Cortex of kidney (tissue), 1 donor: ENCODE data around the gene EIF4G3.
"Not testable (repeated sequence)": the region's sequence is repeated elsewhere in the genome, so short reads cannot be mapped to it uniquely, and the experiment has no call there.

Source experiments
- DNase-seq: peaks from one replicate; lab custom pipeline; 2025; lab: John Stamatoyannopoulos, UW

Gene EIF4G3

DNA sequence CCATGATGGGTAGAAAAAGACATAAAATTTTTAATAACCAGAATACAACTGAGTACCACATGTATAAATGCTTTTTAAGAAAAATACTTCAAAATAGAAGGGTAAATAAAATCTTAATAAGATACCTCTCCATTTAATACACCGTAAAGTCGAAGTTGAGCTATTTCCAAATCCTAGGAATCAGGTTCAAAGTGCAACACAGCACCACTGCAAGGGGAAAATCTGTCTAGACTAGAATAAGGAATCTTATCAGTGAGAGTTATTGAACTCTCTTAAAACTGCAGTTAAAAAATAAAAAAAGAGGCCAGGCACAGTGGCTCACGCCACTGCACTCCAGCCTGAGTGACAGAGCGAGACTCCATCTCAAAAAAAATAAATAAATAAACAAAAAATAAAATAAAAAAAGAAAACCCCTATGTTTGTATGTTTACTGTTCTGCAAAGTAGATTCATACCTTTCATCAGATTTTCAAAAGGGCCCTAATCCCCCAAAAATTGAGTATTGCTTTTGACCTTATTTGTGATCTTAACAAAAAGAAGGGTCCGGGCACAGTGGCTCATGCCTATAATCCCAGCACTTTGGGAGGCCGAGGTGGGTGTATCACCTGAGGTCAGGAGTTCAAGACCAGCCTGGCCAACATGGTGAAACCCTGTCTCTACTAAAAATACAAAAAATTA is 109.0 kb downstream of the EIF4G3 start:
- DNase-seq, result no peak

- no peak for DNase-seq
Observed at GRCh38 chr1:21066356-21067012, 110.2 kb downstream of the EIF4G3 start.

DNA sequence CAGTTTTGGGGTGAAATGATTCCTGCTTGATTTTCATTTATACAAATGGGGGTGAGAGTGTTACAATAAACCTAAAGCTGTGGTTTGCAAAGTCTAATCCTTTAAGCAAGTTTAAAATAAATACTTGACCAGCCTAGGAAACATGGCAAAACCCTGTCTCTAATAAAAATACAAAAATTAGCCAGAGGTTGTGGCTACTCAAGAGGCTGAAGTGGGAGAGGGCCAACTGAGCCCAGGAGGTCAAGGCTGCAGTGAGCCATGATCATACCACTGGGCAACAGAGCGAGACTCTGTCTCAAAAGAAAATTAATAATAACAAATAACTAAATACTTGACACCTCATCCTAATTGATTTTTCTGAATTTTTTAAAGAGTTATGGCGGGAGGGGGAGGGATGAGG is 110.8 kb downstream of the EIF4G3 start:
- DNase-seq, result no peak

- no peak for DNase-seq
Observed at GRCh38 chr1:21064057-21064456, 112.6 kb downstream of the EIF4G3 start.

DNA sequence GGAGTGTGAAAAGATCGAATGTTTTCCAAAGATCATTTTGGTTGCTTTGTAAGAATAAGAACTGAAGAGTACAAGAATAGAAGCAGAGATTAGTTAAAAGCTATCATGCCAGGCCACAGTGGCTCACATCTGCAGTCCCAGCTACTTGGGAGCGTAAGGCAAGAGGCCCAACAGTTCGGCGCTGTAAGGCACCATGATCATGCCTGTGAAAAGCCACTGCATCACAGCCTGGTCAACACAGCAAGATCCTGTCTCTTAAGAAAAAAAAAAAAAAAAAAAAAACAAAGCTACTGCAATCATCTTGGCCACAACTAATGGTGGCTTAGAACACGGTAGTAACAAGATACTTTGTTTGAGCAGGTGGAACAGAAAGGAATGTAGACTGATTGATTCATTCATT is 116.2 kb downstream of the EIF4G3 start:
- no peak for DNase-seq

GRCh38 chr1:21059021-21059420 is 117.7 kb downstream of the EIF4G3 start:
- DNase-seq, result no peak

DNA sequence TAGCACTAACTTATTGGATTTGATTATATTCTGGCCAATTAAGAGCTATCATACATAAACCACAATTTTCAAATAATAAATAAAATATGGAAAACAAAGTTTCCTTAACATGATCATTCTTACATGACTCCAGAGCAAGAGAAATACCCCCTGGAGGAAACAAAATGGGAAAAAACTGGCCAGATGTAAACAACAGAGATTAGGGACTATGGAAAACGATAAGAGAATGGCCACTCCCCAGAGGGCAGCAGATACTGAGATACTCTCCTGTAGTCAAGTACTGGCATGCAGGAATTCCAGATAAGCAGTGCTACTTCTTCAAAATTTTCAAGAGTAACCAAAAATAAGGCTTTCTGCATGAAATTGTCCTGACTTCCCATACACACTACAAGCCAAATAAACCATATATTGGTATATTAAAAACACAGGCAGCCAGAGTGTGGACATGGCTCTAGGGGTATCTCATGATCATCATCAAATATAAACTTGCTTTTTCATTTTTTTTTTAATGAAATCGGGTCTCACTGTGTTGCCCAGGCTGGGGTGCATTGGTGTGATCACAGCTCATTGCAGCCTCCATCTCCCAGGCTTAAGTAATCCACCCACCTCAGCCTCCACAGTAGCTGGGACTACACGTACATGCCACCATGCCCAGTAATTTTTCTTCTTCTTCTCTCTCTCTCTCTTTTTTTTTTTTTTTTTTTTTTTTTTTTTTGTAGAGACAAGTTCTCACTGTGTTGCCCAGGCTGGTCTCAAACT is 118.5 kb downstream of the EIF4G3 start:
- no peak for DNase-seq

DNA sequence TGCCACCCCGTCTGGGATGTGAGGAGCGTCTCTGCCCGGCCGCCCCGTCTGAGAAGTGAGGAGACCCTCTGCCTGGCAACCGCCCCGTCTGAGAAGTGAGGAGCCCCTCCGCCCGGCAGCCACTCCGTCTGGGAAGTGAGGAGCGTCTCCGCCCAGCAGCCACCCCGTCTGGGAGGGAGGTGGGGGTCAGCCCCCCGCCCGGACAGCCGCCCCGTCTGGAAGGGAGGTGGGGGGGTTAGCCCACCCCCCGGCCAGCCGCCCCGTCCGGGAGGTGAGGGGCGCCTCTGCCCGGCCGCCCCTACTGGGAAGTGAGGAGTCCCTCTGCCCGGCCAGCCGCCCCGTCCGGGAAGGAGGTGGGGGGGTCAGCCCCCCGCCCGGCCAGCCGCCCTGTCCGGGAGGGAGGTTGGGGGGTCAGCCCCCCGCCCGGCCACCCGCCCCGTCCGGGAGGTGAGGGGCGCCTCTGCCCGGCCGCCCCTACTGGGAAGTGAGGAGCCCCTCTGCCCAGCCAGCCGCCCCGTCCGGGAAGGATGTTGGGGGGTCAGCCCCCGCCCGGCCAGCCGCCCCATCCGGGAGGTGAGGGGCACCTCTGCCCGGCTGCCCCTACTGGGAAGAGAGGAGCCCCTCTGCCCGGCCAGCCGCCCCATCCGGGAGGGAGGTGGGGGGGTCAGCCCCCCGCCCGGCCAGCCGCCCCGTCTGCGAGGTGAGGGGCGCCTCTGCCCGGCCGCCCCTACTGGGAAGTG is 123.3 kb downstream of the EIF4G3 start:
- not testable (repeated sequence) for DNase-seq

DNA sequence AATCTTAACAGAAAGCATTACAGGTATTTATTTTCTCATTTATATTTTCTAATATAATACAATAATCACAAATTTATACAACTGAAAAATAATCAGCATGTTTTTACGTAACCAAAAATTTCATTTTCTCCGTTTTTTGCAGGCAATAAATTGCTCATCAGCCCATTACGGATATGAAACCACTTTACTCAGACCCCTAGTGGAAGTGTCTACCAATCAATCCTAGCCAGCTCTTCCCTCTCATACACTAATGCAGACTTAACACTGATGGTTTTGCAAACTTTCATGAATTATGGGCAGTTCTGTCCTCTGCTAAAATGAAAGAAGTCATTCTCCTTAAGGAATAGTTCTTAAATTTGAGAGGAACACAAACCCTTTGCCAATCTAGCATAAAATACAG is 124.7 kb downstream of the EIF4G3 start:
- DNase-seq, result no peak

DNA sequence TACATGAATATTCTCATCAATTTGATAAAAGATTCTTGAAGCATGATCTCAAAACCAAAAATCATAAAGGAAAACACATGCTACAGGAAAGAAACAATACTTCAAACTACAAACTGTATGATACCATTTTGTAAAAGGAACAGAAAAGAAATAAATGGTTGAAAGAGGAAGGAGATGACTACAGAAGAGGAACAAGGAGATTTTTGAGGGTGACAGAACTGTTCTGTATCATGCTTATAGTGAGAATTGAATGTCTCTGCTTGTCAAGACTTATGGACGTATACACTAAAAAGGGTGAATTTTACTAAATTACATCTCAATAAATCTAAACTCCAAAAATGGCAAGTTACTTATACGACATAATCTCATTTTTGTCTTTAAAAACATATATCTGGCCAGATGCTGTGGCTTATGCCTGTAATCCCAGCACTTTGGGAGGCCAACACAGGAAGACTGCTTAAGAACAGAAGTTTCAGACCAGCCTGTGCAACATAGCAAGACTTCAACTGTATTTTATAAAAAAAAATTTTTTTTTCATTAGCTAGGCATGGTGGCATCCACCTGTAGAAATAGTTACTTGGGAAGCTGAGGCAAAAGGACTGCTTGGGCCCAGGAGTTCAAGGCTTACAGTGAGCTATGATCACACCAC is 125.4 kb downstream of the EIF4G3 start:
- no peak for DNase-seq

- no peak for DNase-seq
Observed at GRCh38 chr1:21050031-21050430, 126.7 kb downstream of the EIF4G3 start.

DNA sequence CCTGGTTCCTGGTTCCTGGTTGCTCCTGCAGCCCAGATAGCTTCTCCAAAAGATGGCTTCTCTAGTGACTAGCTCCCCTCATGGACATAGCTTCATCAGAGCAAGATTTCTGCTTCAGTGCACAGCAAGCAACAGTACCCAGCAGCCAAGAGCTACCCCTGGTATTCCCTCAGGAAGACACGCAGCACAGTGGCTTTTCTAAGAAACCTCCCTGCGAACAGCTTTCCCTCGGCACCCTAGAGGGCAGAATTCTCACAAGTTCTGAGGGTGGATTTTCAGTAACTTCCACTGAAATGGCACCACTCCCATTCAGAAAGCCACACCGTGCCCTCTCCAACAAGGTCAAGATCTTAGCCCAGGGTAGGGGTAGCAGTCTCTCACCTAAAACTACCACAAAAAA is 128.2 kb downstream of the EIF4G3 start:
- DNase-seq, result no peak

GRCh38 chr1:21046132-21046531 is 130.6 kb downstream of the EIF4G3 start:
- no peak for DNase-seq

DNA sequence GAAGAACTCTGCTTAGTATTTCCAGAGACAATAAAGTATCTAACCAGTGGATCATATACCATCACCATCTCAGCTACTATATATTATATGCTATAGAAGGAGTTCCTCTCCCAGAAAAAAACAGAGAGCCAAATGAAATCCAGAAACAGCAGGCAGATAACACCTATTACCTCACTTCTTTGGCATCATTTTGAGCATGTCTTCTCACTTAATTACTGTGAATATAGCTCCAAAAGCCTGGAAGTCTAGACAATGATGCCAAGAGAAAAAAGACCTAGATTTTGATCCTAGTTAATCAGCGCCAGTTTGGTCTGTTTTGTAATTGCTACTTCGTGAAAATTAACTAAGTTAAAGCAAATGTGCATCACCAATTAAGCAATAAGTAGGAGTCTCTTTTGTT is 131.3 kb downstream of the EIF4G3 start:
- no peak for DNase-seq

GRCh38 chr1:21042929-21043605 is 133.6 kb downstream of the EIF4G3 start:
- no peak for DNase-seq

GRCh38 chr1:21041541-21041940 is 135.2 kb downstream of the EIF4G3 start:
- no peak for DNase-seq

- DNase-seq, result no peak
Observed at GRCh38 chr1:21037091-21037490, 139.6 kb downstream of the EIF4G3 start.

DNA sequence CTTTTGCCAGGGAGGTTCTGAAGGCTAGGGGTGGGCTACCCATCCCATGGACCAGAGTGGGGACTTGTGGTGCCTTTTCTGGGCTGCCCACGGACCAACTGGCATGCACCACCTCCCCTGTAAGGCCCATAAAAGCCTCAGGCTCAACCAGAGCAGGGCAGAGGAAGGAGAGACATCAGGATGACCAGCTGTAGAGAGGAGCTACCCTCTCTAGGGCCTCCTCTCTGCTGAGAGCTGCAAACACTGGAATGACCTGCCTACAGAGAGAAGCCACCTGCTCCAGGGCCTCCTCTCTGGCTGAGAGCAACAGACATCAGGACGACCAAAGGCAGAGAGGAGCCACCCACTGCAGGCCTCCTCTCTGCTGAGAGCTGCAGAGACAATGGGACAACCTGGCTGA is 140.9 kb downstream of the EIF4G3 start:
- no peak for DNase-seq

DNA sequence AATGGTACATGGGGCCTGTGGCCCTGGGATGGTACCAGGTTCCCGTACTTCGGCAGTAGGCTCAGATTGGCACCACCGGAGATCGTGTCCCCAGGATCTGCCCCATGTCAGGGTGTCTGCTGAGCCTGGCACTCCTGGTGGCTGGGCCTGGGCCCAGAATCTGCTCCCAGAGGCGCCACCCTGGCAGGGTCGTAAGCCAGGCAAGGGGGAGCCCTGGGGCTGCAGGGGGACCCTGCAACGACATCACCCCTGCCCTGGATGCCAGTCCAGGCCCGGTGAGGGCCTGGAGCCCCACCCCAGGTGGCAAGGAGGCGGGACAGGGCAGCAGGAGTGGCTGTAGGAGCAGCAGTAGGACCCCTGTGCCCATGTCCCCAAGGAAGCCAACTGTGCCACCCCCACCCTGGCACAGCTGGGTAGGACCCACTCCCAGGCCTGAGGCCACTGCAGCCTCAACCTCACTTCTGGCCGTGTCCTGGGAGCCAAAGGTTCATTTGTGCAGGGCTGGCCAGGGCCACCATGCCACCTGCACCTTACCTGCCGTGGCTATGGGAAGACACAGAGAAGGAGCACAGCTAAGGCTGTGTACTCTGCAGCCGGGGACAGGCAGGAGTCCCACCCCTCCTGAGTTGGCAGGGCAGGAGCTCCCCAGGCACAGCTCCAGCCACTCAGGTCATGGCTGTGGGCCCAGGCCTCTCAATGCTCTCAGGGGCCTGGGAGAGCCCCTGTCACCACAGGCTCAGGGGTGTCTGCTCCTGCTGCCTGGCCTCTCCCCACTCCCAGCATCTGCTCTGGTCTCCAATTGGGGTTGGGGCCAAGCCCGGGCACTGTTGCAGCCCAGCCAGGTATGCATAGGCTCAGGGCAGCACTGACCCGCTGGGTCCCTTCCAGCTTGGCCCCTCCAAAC is 141.7 kb downstream of the EIF4G3 start:
- no peak for DNase-seq

- no peak for DNase-seq
Observed at GRCh38 chr1:21032741-21033140, 144.0 kb downstream of the EIF4G3 start.
